Suppressor macrophage (primary cell): ENCODE measurements around the gene WWC2.
A peak's percentile ranks its signal among the peaks of the same experiment; 100 is the strongest.
"Not testable (repeated sequence)": the region's sequence is repeated elsewhere in the genome, so short reads cannot be mapped to it uniquely, and the experiment has no call there.

Source experiments
- DNase-seq, 4 experiments: peaks; one replicate each; pipeline ENCODE4 v3.0.0-alpha.2; 2020 to 2022

WWC2 gene

DNA sequence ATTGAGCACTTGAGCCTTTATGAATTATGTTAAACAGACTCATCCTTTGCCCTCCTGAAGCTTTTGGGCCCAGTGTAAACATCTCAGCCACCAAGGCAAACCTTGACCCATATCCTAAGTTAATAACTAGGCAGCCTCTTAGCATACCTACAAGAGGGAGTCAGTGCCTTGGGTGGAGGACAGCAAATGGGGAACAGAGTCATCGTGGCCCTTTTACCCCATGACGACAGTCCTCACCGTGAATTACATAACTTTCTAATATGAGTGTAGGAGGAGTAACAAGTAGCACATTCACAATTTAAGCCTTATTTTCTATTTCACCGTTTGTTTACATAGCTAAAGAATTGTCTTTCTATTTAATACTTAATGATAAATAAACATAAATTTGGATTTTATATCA is 204.2 kb downstream of the WWC2 start:
- DNase-seq, result peak; percentile 33 to 63 (median 45)

DNA sequence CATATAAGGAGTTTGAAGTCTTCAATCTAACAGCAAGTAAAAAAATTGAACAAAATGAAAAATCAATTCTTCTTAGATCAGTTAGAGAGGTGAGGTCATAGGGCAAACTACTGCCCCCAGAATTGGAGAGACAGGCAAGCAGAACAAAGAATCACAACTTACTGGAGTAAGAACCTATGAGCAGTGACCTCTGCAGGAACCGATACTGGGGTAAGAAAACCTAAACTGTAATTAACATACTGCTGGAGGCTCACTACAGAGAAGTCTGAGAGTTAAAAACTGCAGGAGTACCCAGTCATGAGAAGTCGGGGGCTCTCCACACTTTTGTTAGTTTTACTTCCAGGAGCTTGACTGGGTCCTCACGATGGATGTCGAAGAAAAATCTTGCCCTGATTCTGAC is 205.0 kb downstream of the WWC2 start:
- no peak for DNase-seq

DNA sequence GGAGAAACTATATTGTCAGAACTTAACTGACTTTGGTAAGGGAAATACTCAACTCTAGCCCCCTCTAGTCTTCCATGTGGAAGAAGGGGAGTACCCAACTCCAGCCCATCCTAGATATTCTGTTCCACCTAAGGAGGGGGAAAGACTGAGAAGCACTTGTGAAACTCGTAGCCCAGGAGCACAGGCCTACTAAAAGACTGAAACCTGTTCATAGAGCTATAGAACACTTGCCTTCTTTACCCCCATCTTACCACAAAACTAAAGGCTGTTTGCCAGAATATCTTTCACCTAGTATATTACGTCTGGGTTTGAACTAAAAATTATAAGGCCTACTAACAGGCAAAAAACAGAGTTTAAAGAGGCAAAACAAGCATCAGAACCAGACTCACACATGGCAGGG is 205.5 kb downstream of the WWC2 start:
- DNase-seq, result no peak

- DNase-seq, result no peak
Observed at GRCh38 chr4:183306811-183307210, 207.8 kb downstream of the WWC2 start.

- DNase-seq, result no peak
Observed at GRCh38 chr4:183312841-183313240, 213.8 kb downstream of the WWC2 start.

DNA sequence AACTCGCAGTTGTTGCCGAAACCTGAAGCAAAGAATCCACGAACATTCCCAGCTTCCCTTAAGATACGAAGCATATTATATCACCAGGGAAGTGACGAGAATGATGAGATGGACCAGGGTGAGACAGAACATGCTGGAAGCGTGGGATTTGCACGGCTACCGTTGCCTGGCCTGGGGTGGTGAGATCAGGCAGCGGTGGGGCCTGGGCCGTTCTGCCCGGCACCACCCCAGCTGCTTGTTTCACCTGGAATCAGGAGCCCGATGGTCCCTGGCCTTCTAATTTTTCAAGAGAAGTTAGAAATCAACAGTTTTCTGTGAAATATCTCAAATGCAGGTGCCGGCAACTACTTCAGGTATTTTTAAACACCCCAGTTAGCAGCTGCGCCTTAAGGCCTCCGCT is 215.3 kb downstream of the WWC2 start:
- no peak for DNase-seq

DNA sequence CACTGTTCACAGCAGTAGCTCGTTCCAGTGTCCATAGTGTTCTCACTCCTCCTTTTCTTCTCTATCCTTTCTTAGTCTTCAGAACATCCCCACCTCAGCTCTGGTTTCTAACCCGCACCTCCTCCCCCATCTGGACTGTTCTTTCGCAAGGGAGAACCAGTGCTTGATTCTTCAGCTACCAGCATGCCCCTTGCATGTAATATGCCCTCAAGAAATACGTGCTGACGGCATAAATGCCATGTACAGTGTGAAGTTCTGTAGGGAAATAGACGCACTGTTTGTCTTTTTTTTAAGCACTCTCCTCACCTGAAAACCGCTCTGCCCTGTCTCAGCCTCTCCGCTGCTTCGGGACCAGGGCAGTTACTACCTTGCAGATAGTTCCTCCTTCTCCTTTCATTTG is 215.7 kb downstream of the WWC2 start:
- no peak for DNase-seq

DNA sequence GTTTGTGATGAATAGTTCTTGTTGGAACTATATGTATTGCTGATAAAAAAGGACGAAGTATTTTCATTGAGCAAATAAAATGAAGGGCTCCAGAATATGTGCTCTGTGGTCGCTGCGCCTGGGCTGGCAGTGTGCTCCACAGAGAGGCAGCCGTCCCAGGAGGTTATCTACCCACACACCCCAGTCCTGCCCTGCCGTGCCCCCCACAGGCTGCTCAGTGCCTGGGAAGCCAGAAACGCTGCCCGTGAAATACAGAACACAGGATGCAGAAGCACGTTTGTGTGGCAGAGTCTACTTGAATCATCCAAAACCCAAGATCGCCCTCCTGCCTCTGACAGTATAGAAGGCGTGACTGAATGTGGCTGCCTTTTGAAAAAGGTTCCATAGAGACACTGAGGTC is 219.6 kb downstream of the WWC2 start:
- no peak for DNase-seq

GRCh38 chr4:183320211-183321059 is 221.4 kb downstream of the WWC2 start, which contains the start of gene CLDN22:
Gene CLDN22 (minus strand): TSS chr4:183320276. CDS start chr4:183320218, 58 bp downstream.
- DNase-seq, result no peak

GRCh38 chr4:183321079-183321478 is 222.0 kb downstream of the WWC2 start:
- DNase-seq, result no peak

DNA sequence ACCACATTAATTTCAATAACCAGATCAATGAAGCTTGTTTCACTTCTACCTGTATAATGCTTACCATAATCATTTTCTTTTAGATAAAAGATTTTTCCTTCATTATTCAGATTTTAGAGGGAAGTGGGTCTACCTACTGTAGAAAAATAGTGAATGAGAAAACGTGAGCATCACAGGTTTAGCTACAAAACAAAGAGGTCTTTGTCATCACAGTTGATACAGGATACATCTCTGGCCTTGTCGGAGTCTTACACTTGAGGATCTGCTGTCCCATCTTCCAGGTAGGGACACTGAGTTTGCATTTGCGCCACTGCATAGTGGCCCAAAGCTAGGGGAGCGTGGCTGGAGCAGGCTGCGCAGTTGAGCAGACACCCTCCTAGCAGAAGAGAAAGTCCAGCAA is 222.5 kb downstream of the WWC2 start:
- DNase-seq, result no peak

GRCh38 chr4:183322326-183322725 is 223.3 kb downstream of the WWC2 start, which contains the start of gene CLDN24:
Gene CLDN24 (minus strand): TSS chr4:183322426. CDS start chr4:183322426, 0 bp downstream.
- DNase-seq, result no peak

DNA sequence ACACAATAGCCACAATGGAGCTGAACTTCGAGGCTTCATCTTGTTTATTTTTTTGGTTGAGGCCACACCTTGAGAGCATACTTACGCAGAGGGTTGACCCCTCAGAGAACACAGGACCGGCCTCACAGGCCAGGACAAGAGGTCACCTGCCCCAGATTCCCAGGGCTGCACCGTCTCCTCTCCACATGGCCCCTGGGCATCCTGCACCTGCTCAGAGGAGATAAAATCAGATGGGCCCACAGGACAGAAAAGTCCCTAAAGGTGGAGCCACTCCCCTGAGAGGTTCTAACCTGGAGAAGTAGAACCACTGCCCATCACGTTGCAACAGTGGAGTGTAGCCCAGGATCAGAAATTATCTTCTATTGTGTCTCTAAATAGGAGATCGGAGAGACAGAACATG is 224.2 kb downstream of the WWC2 start:
- no peak for DNase-seq

GRCh38 chr4:183324056-183324455 is 225.0 kb downstream of the WWC2 start:
- not testable (repeated sequence) for DNase-seq

GRCh38 chr4:183324619-183325018 is 225.6 kb downstream of the WWC2 start:
- no peak for DNase-seq

- not testable (repeated sequence) for DNase-seq
Observed at GRCh38 chr4:183326387-183326786, 227.3 kb downstream of the WWC2 start.

GRCh38 chr4:183326853-183327252 is 227.8 kb downstream of the WWC2 start:
- DNase-seq, result peak in 2 of 4 experiments; percentile 3 to 8

DNA sequence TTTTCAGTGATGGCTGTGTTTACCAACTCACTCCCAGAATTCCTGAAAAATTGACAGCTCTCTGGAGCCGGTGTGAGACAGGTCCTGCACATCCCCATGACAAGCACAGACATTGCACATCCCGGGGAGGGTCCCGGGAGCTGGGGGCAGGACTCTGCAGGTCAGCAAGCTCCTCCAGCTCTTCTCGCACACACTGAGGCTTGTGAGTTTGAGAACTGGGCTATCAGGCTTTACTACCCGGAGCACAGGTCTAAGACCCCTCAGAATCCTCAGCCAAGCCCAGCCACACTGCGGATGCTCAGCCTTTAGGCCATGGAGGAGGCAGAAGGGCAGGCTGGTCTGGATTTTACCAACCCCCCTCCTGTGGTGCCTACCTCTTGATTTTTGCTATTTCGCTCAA is 228.8 kb downstream of the WWC2 start:
- DNase-seq, result no peak

DNA sequence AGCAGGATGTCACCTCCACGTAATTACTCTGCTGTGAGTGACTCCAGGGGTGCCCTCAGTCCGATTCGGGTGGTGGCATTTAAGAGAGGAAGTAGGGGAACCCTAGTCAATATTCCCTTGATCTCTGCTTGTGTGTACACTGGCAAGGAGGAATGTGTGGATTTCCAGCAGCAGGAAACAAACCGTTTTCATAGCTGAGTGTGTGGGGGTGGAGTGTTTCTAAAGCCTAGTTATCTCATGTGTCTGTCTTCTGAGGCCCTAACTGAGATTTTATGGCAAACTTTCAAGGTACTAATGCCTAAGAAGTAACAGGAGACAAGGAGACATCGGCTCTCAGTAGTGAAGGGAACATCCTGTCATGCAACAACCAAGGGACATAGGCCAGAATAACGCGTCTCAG is 229.8 kb downstream of the WWC2 start:
- no peak for DNase-seq

GRCh38 chr4:183329244-183329643 is 230.2 kb downstream of the WWC2 start:
- no peak for DNase-seq

GRCh38 chr4:183329954-183330742 is 231.1 kb downstream of the WWC2 start:
- DNase-seq, result no peak

GRCh38 chr4:183330841-183331240 is 231.8 kb downstream of the WWC2 start:
- DNase-seq, result no peak

GRCh38 chr4:183332447-183332846 is 233.4 kb downstream of the WWC2 start:
- no peak for DNase-seq

GRCh38 chr4:183333202-183333601 is 234.1 kb downstream of the WWC2 start:
- DNase-seq, result no peak
